ENCODE data around the gene CFAP210.

GRCh38 chr2:169620509-169620908 is 73.7 kb downstream of the CFAP210 start:
- TF ChIP-seq, protein P1, sequence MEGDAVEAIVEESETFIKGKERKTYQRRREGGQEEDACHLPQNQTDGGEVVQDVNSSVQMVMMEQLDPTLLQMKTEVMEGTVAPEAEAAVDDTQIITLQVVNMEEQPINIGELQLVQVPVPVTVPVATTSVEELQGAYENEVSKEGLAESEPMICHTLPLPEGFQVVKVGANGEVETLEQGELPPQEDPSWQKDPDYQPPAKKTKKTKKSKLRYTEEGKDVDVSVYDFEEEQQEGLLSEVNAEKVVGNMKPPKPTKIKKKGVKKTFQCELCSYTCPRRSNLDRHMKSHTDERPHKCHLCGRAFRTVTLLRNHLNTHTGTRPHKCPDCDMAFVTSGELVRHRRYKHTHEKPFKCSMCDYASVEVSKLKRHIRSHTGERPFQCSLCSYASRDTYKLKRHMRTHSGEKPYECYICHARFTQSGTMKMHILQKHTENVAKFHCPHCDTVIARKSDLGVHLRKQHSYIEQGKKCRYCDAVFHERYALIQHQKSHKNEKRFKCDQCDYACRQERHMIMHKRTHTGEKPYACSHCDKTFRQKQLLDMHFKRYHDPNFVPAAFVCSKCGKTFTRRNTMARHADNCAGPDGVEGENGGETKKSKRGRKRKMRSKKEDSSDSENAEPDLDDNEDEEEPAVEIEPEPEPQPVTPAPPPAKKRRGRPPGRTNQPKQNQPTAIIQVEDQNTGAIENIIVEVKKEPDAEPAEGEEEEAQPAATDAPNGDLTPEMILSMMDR (IDR thresholded peaks at IDR 0.05), result no peak
- TF ChIP-seq EP300 (IDR thresholded peaks at IDR 0.05) (no peak), POLR2A (IDR thresholded peaks at IDR 0.05) (no peak), POLR2AphosphoS5 (IDR thresholded peaks at IDR 0.05) (no peak)

Data from suprapubic skin (tissue), 4 donors.